Body of pancreas (tissue), 4 donors: ENCODE data around the gene ALOX5AP. TPM values are rescaled to one million over a fixed set of nuclear protein-coding genes. Genes with fewer than 3 reads are reported as not detected.

ENCODE experiments used
- ATAC-seq: fragments of 150-250 bp; one replicate; pipeline ENCODE4 v1.9.1; 2016
- DNase-seq, 4 donors: peaks; one replicate each; pipeline ENCODE4 v3.0.0-alpha.2; 2019
- H3K27ac ChIP-seq, 4 donors: fragments of 200-600 bp; sonication (generic); 1 replicate in 3 of 4; 2 replicates in 1 of 4; pipeline versions ENCODE4 v1.5.1 to v1.6.1; 2016 to 2019; ENCODE audit warnings: mild to moderate bottlenecking in 1 of 4, mixed read lengths in 1 of 4, moderate library complexity in 1 of 4
- H3K27me3 ChIP-seq, 2 donors: fragments of 200-600 bp; sonication (generic); one replicate each; pipeline ENCODE4 v1.6.0; 2016; ENCODE audit warnings: mild to moderate bottlenecking in 1 of 2
- H3K36me3 ChIP-seq, 2 donors: fragments of 200-600 bp; sonication (generic); replicated peaks in 1 of 2; 2 replicates each; pipeline ENCODE4 v1.5.1; 2016; ENCODE audit warnings: low read depth in 2 of 2; ENCODE audit not compliant: insufficient read depth in 1 of 2
- H3K4me1 ChIP-seq: fragments of 200-600 bp; sonication (generic); one replicate; pipeline ENCODE4 v1.6.0; 2016
- H3K4me3 ChIP-seq, 2 donors: fragments of 200-600 bp; sonication (generic); 1 replicate in 1 of 2; 2 replicates in 1 of 2; pipeline ENCODE4 v1.5.1; 2016 to 2019
- H3K9me3 ChIP-seq, 3 donors: fragments of 200-600 bp; sonication (generic); 1 replicate in 2 of 3; 2 replicates in 1 of 3; pipeline ENCODE4 v1.5.1; 2016
- POLR2A ChIP-seq, 3 donors: fragments of 450-650 bp; IDR thresholded peaks; one replicate each; pipeline ENCODE4 v1.6.1; 2016; ENCODE audit warnings: antibody characterized with exemption in 3 of 3, mild to moderate bottlenecking in 2 of 3
- WGBS, 2 donors: methylation state at CpG; one replicate each; pipeline ENCODE4 v1.1.5; 2017; 5-methylcytosine and 5-hydroxymethylcytosine counted together
- intact Hi-C: fragments of 100-400 bp; cut with DNase I; formaldehyde crosslinking; loops from one replicate; pipeline ENCODE4 v1.15.1; 2023
- total RNA-seq, 2 donors: library from RNA; depleted of rRNA; stranded (reverse); fragments of >200 nt; gene quantifications; one replicate each; pipeline ENCODE4 v1.1.0, GENCODE V29; 2016
- TF ChIP-seq, protein P1 (sequence below), 7 experiments: fragments of 450-650 bp in 4 of 7; fragments of 200-600 bp in 3 of 7; sonication (generic) in 3 of 7; IDR thresholded peaks; one replicate each; pipeline ENCODE4 v1.5.1; 2016 to 2019; ENCODE audit warnings: antibody characterized with exemption in 7 of 7

ALOX5AP gene
- total RNA-seq, 2 donors from 2014 or later: 12.5 to 17.4 TPM

DNA sequence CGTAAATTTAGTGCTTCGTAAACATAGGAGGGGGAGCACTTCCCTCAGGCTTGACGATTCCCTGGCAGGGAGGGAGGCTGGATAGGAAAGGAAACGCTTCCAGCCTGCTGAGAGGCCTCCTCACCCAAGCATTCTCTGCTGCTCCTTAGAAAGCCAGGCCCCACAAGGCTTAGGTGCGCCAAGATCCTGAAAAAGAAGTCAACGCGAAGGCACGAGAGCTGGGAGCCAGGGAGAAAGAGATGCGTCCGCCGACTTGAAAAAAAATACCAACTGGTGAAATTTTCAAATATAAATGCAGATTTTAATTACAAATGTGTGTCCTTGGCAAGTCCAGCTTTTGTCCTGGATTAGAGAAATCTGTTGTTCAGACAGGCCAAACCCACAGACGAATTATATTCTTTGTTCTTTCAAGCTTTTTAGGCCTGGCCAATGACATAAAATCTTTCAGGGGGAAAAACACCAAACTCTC is 64.0 kb downstream of the ALOX5AP start:
- DNase-seq: no peak
- Histone ChIP-seq H3K36me3 (no peaks in the 10 kb centered on the region), H3K27ac (no peak overlapping the region), H3K9me3 (no peaks in the 10 kb centered on the region), H3K27me3 (no peaks in the 10 kb centered on the region), H3K4me1 (peaks cover 20% of the 10 kb centered on the region), H3K4me3 (no peak overlapping the region)
- intact Hi-C loops: no loop called here
- no peak for TF ChIP-seq POLR2A (IDR thresholded peaks at IDR 0.05)
- TF ChIP-seq, protein P1, sequence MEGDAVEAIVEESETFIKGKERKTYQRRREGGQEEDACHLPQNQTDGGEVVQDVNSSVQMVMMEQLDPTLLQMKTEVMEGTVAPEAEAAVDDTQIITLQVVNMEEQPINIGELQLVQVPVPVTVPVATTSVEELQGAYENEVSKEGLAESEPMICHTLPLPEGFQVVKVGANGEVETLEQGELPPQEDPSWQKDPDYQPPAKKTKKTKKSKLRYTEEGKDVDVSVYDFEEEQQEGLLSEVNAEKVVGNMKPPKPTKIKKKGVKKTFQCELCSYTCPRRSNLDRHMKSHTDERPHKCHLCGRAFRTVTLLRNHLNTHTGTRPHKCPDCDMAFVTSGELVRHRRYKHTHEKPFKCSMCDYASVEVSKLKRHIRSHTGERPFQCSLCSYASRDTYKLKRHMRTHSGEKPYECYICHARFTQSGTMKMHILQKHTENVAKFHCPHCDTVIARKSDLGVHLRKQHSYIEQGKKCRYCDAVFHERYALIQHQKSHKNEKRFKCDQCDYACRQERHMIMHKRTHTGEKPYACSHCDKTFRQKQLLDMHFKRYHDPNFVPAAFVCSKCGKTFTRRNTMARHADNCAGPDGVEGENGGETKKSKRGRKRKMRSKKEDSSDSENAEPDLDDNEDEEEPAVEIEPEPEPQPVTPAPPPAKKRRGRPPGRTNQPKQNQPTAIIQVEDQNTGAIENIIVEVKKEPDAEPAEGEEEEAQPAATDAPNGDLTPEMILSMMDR (IDR thresholded peaks at IDR 0.05): no peak
- 75 to 82% methylated on average over 12 of the region's 12 CpGs for WGBS, 2 donors
- ATAC-seq: no peak

- intact Hi-C loops: no loop called here
- DNase-seq: no peak
- H3K36me3 ChIP-seq: no peaks in the 10 kb centered on the region
Observed at GRCh38 chr13:30800107-30800506, 64.8 kb downstream of the ALOX5AP start.

GRCh38 chr13:30802501-30802900 is 67.2 kb downstream of the ALOX5AP start:
- Histone ChIP-seq H3K27ac (peak overlapping the region in 1 of 4 donors; percentile 4), H3K36me3 (no peaks in the 10 kb centered on the region), H3K27me3 (no peaks in the 10 kb centered on the region), H3K9me3 (no peaks in the 10 kb centered on the region), H3K4me1 (peaks cover 21% of the 10 kb centered on the region), H3K4me3 (no peak overlapping the region)
- DNase-seq (no peak), ATAC-seq (peak; percentile 4)
- 52 to 54% methylated on average over 5 of the region's 5 CpGs for WGBS, 2 donors
- TF ChIP-seq, protein P1 (IDR thresholded peaks at IDR 0.05): no peak
- TF ChIP-seq POLR2A (IDR thresholded peaks at IDR 0.05): no peak
- intact Hi-C loops: no loop called here

More at GRCh38 chr13:30800107-30800506, 64.8 kb downstream of the ALOX5AP start:
- 69 to 81% methylated on average over 2 of the region's 2 CpGs for WGBS, 2 donors
- TF ChIP-seq, protein P1 (IDR thresholded peaks at IDR 0.05): no peak
- no peak for TF ChIP-seq POLR2A (IDR thresholded peaks at IDR 0.05)
- Histone ChIP-seq H3K9me3 (no peaks in the 10 kb centered on the region), H3K27ac (no peak overlapping the region), H3K4me3 (no peak overlapping the region), H3K27me3 (no peaks in the 10 kb centered on the region), H3K4me1 (peaks cover 25% of the 10 kb centered on the region)
- no peak for ATAC-seq

DNA sequence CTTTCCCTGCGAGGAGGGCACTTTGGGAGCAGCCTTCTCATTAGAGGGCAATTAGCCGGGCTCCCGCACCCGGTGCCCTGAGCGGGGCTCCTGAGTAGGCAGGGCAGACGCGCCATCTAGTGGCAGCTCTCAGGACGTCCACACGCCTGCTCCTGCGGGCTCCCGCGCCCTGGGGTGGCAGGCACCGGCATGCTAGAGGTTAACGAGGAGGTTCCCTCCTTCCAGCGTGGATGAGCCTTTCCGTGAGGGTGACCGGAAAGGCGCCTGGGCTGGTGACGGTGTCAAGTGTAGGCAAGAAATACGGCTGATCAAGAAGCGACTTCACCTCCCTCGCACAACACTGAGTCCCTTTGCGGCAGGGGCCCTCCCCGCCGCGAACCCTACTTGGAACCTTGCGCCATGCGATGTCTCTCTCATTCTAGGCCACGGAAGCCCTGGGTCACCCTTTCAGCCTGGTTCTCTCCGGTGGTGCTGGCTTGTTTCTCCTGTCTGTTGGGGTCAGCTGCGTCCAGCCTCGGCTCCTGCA is 67.7 kb downstream of the ALOX5AP start:
- ATAC-seq (peak; percentile 88), DNase-seq (peak; percentile 82 to 87 (median 82))
- Histone ChIP-seq H3K4me3 (no peak overlapping the region), H3K9me3 (no peaks in the 10 kb centered on the region), H3K27ac (peak overlapping the region in 1 of 4 donors; percentile 4), H3K27me3 (no peaks in the 10 kb centered on the region), H3K36me3 (no peaks in the 10 kb centered on the region), H3K4me1 (peaks cover 21% of the 10 kb centered on the region)
- intact Hi-C loops: no loop called here
- WGBS, 2 donors: 15 to 19% methylated on average over 21 to 30 of the region's 32 CpGs
- TF ChIP-seq, protein P1 (IDR thresholded peaks at IDR 0.05): peak; percentile 79 to 94 (median 90)
- peak in 2 of 3 donors; percentile 27 to 36 for TF ChIP-seq POLR2A (IDR thresholded peaks at IDR 0.05)

DNA sequence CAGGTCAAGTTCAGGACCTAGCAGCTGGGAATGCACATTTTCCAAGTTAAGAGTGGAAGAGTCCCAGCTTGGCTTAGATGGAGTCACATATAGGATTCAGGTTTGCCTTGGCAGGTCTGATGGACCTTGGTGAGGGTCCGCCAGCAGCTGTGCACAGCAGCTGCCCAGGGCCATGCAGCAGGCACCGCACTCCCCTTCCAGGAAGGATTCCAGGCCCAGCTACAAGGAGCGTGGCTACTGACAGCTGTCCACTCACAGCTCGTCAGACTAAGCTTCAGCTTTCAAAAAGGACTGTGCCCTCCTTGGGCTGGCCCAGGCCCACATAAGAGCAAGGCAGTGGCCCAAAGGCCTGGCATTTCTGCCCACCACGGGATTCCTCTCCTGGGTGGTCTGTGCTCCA is 68.4 kb downstream of the ALOX5AP start:
- 89 to 100% methylated on average over 2 to 5 of the region's 5 CpGs for WGBS, 2 donors
- Histone ChIP-seq H3K4me3 (no peak overlapping the region), H3K4me1 (peaks cover 21% of the 10 kb centered on the region), H3K27me3 (no peaks in the 10 kb centered on the region), H3K36me3 (no peaks in the 10 kb centered on the region), H3K9me3 (no peaks in the 10 kb centered on the region), H3K27ac (no peak overlapping the region)
- ATAC-seq (no peak), DNase-seq (no peak)
- TF ChIP-seq POLR2A (IDR thresholded peaks at IDR 0.05): no peak
- TF ChIP-seq, protein P1 (IDR thresholded peaks at IDR 0.05): no peak
- intact Hi-C loops: no loop called here
